Measurements from ENCODE around the gene IL2RA. TPM values are rescaled to one million over a fixed set of nuclear protein-coding genes. Genes with fewer than 3 reads are reported as not detected.

Gene IL2RA
- polyA plus RNA-seq, 3 donors, result 0.06 TPM; not detected in 2

GRCh38 chr10:6053303-6053702 lies 8.9 kb downstream of the IL2RA start:
- Mint-ChIP-seq H3K4me1 (peaks cover 40% of the 10 kb centered on the region), H3K4me3 (no peak overlapping the region), H3K27me3 (ENCODE audit: low read depth in 3 of 3) (peaks cover 4 to 9% (median 6%) of the 10 kb centered on the region in 3 donors), H3K27ac (no peak overlapping the region), H3K36me3 (no peaks in the 10 kb centered on the region), H3K9me3 (peaks cover 0 to 3% (median 0%) of the 10 kb centered on the region in 7 donors)
- no peak for DNase-seq
- no peaks in the 10 kb centered on the region for H3K79me2 ChIP-seq (ENCODE audit: insufficient read depth, low read length)
- intact Hi-C loops (cut with micrococcal nuclease), result no loop called here
- no peak overlapping the region for H2AFZ ChIP-seq (ENCODE audit: insufficient read depth, low read depth, low read length, poor library complexity, severe bottlenecking)
- no peaks in the 10 kb centered on the region for H3K36me3 ChIP-seq (replicated peaks in 1 of 2; ENCODE audit: control insufficient read depth in 1 of 2, insufficient read depth in 2 of 2, low read length in 2 of 2)
- no peak for TF ChIP-seq CTCF (IDR thresholded peaks at IDR 0.05)
- peaks cover 32 to 33% of the 10 kb centered on the region in 2 donors for H3K4me1 ChIP-seq (ENCODE audit: control insufficient read depth in 1 of 2, insufficient read depth in 2 of 2, low read length in 2 of 2)
- no peak overlapping the region for H3K9ac ChIP-seq (ENCODE audit: insufficient read depth, low read length, poor library complexity, severe bottlenecking)
- no peak overlapping the region for H3K4me2 ChIP-seq (replicated peaks; ENCODE audit: extremely low read depth, low read length, poor library complexity, severe bottlenecking)
- no peak overlapping the region for H3K4me3 ChIP-seq (replicated peaks in 1 of 3; ENCODE audit: low read depth in 2 of 3, low read length in 3 of 3)
- H4K20me1 ChIP-seq (ENCODE audit: insufficient read depth, low read length), result no peaks in the 10 kb centered on the region
- no CpG with 5 or more reads among the region's 4 CpGs for WGBS (ENCODE audit: insufficient coverage)
- no peaks in the 10 kb centered on the region for H3K9me3 ChIP-seq (replicated peaks in 1 of 2; ENCODE audit: control insufficient read depth in 1 of 2, insufficient read depth in 1 of 2, low read length in 2 of 2)
- H3K27me3 ChIP-seq (ENCODE audit: control insufficient read depth in 2 of 2, insufficient read depth in 2 of 2, low read length in 2 of 2), result peaks cover 0 to 7% of the 10 kb centered on the region in 2 donors
- H3K27ac ChIP-seq (ENCODE audit: low read depth in 1 of 2, low read length in 2 of 2), result no peak overlapping the region

GRCh38 chr10:6052247-6053221 lies 9.6 kb downstream of the IL2RA start:
- Histone ChIP-seq H4K20me1 (ENCODE audit: insufficient read depth, low read length) (no peaks in the 10 kb centered on the region), H3K36me3 (replicated peaks in 1 of 2; ENCODE audit: control insufficient read depth in 1 of 2, insufficient read depth in 2 of 2, low read length in 2 of 2) (no peaks in the 10 kb centered on the region), H3K27ac (ENCODE audit: low read depth in 1 of 2, low read length in 2 of 2) (no peak overlapping the region), H3K79me2 (ENCODE audit: insufficient read depth, low read length) (no peaks in the 10 kb centered on the region), H3K9me3 (replicated peaks in 1 of 2; ENCODE audit: control insufficient read depth in 1 of 2, insufficient read depth in 1 of 2, low read length in 2 of 2) (no peaks in the 10 kb centered on the region), H3K4me2 (replicated peaks; ENCODE audit: extremely low read depth, low read length, poor library complexity, severe bottlenecking) (no peak overlapping the region), H3K9ac (ENCODE audit: insufficient read depth, low read length, poor library complexity, severe bottlenecking) (no peak overlapping the region), H3K4me1 (ENCODE audit: control insufficient read depth in 1 of 2, insufficient read depth in 2 of 2, low read length in 2 of 2) (peaks cover 32 to 33% of the 10 kb centered on the region in 2 donors), H2AFZ (ENCODE audit: insufficient read depth, low read depth, low read length, poor library complexity, severe bottlenecking) (no peak overlapping the region), H3K27me3 (ENCODE audit: control insufficient read depth in 2 of 2, insufficient read depth in 2 of 2, low read length in 2 of 2) (peaks cover 0 to 7% of the 10 kb centered on the region in 2 donors), H3K4me3 (replicated peaks in 1 of 3; ENCODE audit: low read depth in 2 of 3, low read length in 3 of 3) (no peak overlapping the region)
- Mint-ChIP-seq H3K4me1 (peaks cover 40% of the 10 kb centered on the region), H3K4me3 (peak overlapping the region; percentile 17 to 20), H3K27ac (peak overlapping the region in 3 of 7 donors; percentile 24 to 45 (median 39)), H3K9me3 (peaks cover 0 to 3% (median 0%) of the 10 kb centered on the region in 7 donors), H3K27me3 (ENCODE audit: low read depth in 3 of 3) (peaks cover 4 to 9% (median 6%) of the 10 kb centered on the region in 3 donors), H3K36me3 (no peaks in the 10 kb centered on the region)
- DNase-seq, result peak in 1 of 3 donors; percentile 75
- intact Hi-C loops (cut with micrococcal nuclease), result no loop called here
- 12% methylated on average over 6 of the region's 17 CpGs for WGBS (ENCODE audit: insufficient coverage)
- TF ChIP-seq CTCF (IDR thresholded peaks at IDR 0.05), result no peak
